PC-9 (cell line): ENCODE data around the gene MYCN. TPM values are rescaled to one million over a fixed set of nuclear protein-coding genes. Genes with fewer than 3 reads are reported as not detected.
"Not testable (repeated sequence)": the region's sequence is repeated elsewhere in the genome, so short reads cannot be mapped to it uniquely, and the experiment has no call there.

Experiments
- BruUV-seq: library from RNA; stranded (reverse); fragments of 400-500 nt; replicated peaks from 2 replicates; lab custom pipeline; 2021; lab: Mats Ljungman, UMichigan
- CTCF ChIA-PET: fragments of 300-600 bp; sonication (Branson Sonifier 250); formaldehyde crosslinking; loops from one replicate; lab custom pipeline; 2022; ENCODE audit warnings: antibody characterized with exemption; lab: Charles Lee
- POLR2A ChIA-PET: fragments of 300-600 bp; sonication (Branson Sonifier 250); formaldehyde crosslinking; loops from one replicate; lab custom pipeline; 2022; ENCODE audit warnings: antibody characterized with exemption; ENCODE audit not compliant: unreplicated experiment; lab: Charles Lee
- DNase-seq, 2 experiments: peaks; one replicate each; pipeline versions ENCODE4 v3.0.0 to v3.0.0-alpha.2; 2015 to 2022; ENCODE audit warnings: mixed read lengths in 1 of 2
- H2AFZ ChIP-seq: fragments of 200-600 bp; sonication (generic); 2 replicates; pipeline ENCODE4 v1.8.1; 2017; ENCODE audit warnings: antibody characterized with exemption
- H3F3A ChIP-seq: fragments of 200-600 bp; sonication (generic); 2 replicates; pipeline ENCODE4 v1.8.1; 2017; ENCODE audit warnings: antibody characterized with exemption, mild to moderate bottlenecking, low read depth; ENCODE audit not compliant: insufficient read depth
- H3K27ac ChIP-seq: fragments of 200-600 bp; sonication (generic); 2 replicates; pipeline ENCODE4 v1.6.1; 2016; ENCODE audit warnings: mixed run types
- H3K27me3 ChIP-seq: fragments of 200-600 bp; sonication (generic); 2 replicates; pipeline ENCODE4 v1.6.1; 2016; ENCODE audit warnings: low read depth, mixed run types; ENCODE audit not compliant: insufficient read depth
- H3K36me3 ChIP-seq: fragments of 200-600 bp; sonication (generic); 2 replicates; pipeline ENCODE4 v1.6.1; 2016; ENCODE audit warnings: low read depth, mixed run types
- H3K4me1 ChIP-seq: fragments of 200-600 bp; sonication (generic); replicated peaks from 2 replicates; pipeline ENCODE4 v1.6.1; 2016; ENCODE audit warnings: mixed run types; ENCODE audit not compliant: insufficient read depth
- H3K4me2 ChIP-seq: fragments of 200-600 bp; sonication (generic); 2 replicates; pipeline ENCODE4 v1.6.1; 2017; ENCODE audit warnings: mixed run types
- H3K4me3 ChIP-seq: fragments of 200-600 bp; sonication (generic); 2 replicates; pipeline ENCODE4 v1.6.1; 2016; ENCODE audit warnings: mixed run types
- H3K79me2 ChIP-seq: fragments of 200-600 bp; sonication (generic); 2 replicates; pipeline ENCODE4 v1.6.1; 2017; ENCODE audit warnings: low read depth, mixed run types
- H3K9me2 ChIP-seq: fragments of 200-600 bp; sonication (generic); 2 replicates; pipeline ENCODE4 v1.8.1; 2017; ENCODE audit warnings: mild to moderate bottlenecking; ENCODE audit not compliant: insufficient read depth
- H3K9me3 ChIP-seq: fragments of 200-600 bp; sonication (generic); 2 replicates; pipeline ENCODE4 v1.8.1; 2016; ENCODE audit warnings: low read depth; ENCODE audit not compliant: insufficient read depth
- H4K20me1 ChIP-seq: fragments of 200-600 bp; sonication (generic); 2 replicates; pipeline ENCODE4 v1.8.1; 2017; ENCODE audit not compliant: insufficient read depth
- CTCF ChIP-seq: fragments of 200-600 bp; sonication (generic); conservative IDR thresholded peaks from 2 replicates; pipeline ENCODE4 v1.6.1; 2017; ENCODE audit warnings: mixed run types, antibody characterized with exemption, mild to moderate bottlenecking, moderate library complexity
- EZH2 ChIP-seq: fragments of 200-600 bp; sonication (generic); IDR thresholded peaks from 2 replicates; pipeline ENCODE4 v1.8.0; 2017; ENCODE audit warnings: antibody characterized with exemption, low read depth
- intact Hi-C: fragments of 100-400 bp; cut with micrococcal nuclease; formaldehyde crosslinking; loops from one replicate; pipeline ENCODE4 v1.10.0; 2022; ENCODE audit not compliant: unreplicated experiment
- total RNA-seq: library from RNA; stranded (reverse); gene quantifications from 2 replicates; pipeline ENCODE4 v1.2.3, GENCODE V29; 2021

MYCN gene
- total RNA-seq, 1 experiment from 2014 or later = not detected

GRCh38 chr2:15909157-15909556 is 31.2 kb upstream of the MYCN start:
- no peak overlapping the region for H3K27ac ChIP-seq
- intact Hi-C loops = no loop called here

DNA sequence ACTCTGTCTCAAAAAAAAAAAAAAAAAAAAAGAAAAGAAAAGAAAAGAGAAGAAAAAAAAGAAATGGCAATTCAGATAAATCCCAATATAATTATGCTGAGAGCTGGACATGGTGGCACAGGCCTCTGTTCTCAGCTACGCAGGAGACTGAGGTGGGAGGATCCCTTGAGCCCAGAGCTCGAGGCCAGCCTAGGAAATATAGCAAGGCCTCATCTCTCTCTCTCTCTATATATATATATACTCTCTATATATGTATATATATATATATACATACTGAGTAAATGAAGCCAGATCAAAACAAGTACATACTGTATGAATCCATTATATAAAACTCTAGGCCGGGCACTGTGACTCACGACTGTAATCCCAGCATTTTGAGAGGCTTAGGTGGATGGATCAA is 30.6 kb upstream of the MYCN start:
- H4K20me1 ChIP-seq = no peaks in the 10 kb centered on the region
- no TSS peak for BruUV-seq
- H3K9me3 ChIP-seq = no peaks in the 10 kb centered on the region
- no peaks in the 10 kb centered on the region for H3F3A ChIP-seq
- H3K4me3 ChIP-seq = no peak overlapping the region
- intact Hi-C loops = no loop called here
- ChIA-PET POLR2A (no interaction called here), CTCF (no interaction called here)
- H3K79me2 ChIP-seq = no peaks in the 10 kb centered on the region
- no peak overlapping the region for H3K27ac ChIP-seq
- peaks cover 23% of the 10 kb centered on the region for H3K27me3 ChIP-seq
- H3K9me2 ChIP-seq = no peaks in the 10 kb centered on the region
- no peaks in the 10 kb centered on the region for H3K36me3 ChIP-seq
- TF ChIP-seq CTCF (no peak), EZH2 (no peak)
- no peak for DNase-seq
- H3K4me1 ChIP-seq = no peaks in the 10 kb centered on the region
- H3K4me2 ChIP-seq = no peak overlapping the region
- H2AFZ ChIP-seq = no peak overlapping the region

More at GRCh38 chr2:15909157-15909556, 31.2 kb upstream of the MYCN start:
- no peaks in the 10 kb centered on the region for H4K20me1 ChIP-seq
- H3K9me3 ChIP-seq = no peaks in the 10 kb centered on the region
- no peaks in the 10 kb centered on the region for H3K79me2 ChIP-seq
- no peaks in the 10 kb centered on the region for H3K4me1 ChIP-seq
- TF ChIP-seq EZH2 = no peak
- no peaks in the 10 kb centered on the region for H3K9me2 ChIP-seq
- H2AFZ ChIP-seq = no peak overlapping the region
- ChIA-PET CTCF (no interaction called here), POLR2A (no interaction called here)
- no peaks in the 10 kb centered on the region for H3K36me3 ChIP-seq
- DNase-seq = no peak
- H3F3A ChIP-seq = no peaks in the 10 kb centered on the region
- no peak overlapping the region for H3K4me3 ChIP-seq
- no peak overlapping the region for H3K4me2 ChIP-seq
- peaks cover 23% of the 10 kb centered on the region for H3K27me3 ChIP-seq
- no TSS peak for BruUV-seq

- H3K4me2 ChIP-seq, CTCF ChIA-PET, POLR2A ChIA-PET: not testable (repeated sequence)
Measured at GRCh38 chr2:15911270-15911669, 29.1 kb upstream of the MYCN start.

GRCh38 chr2:15911686-15912085 is 28.7 kb upstream of the MYCN start:
- intact Hi-C loops = no loop called here
- CTCF ChIA-PET = no interaction called here
- no TSS peak for BruUV-seq

More at GRCh38 chr2:15911270-15911669, 29.1 kb upstream of the MYCN start:
- intact Hi-C loops, H3K27ac ChIP-seq, H4K20me1 ChIP-seq, H2AFZ ChIP-seq, H3K79me2 ChIP-seq, BruUV-seq, H3K4me3 ChIP-seq, DNase-seq, H3K4me1 ChIP-seq, H3K9me3 ChIP-seq, H3F3A ChIP-seq, H3K36me3 ChIP-seq, H3K9me2 ChIP-seq: not testable (repeated sequence)
- H3K27me3 ChIP-seq = peaks cover 23% of the 10 kb centered on the region

More at GRCh38 chr2:15911686-15912085, 28.7 kb upstream of the MYCN start:
- POLR2A ChIA-PET = no interaction called here
- Histone ChIP-seq H4K20me1 (no peaks in the 10 kb centered on the region), H3K9me3 (no peaks in the 10 kb centered on the region), H3K9me2 (no peaks in the 10 kb centered on the region), H3K36me3 (no peaks in the 10 kb centered on the region), H3K27me3 (peaks cover 24% of the 10 kb centered on the region), H3K79me2 (no peaks in the 10 kb centered on the region), H3F3A (no peaks in the 10 kb centered on the region), H3K4me3 (no peak overlapping the region), H3K27ac (no peak overlapping the region), H3K4me2 (no peak overlapping the region), H3K4me1 (no peaks in the 10 kb centered on the region), H2AFZ (no peak overlapping the region)
- TF ChIP-seq EZH2 (no peak), CTCF (no peak)
- DNase-seq = no peak
